ENCODE results near the gene TXN2. TPM values are rescaled to one million over a fixed set of nuclear protein-coding genes. Genes with fewer than 3 reads are reported as not detected.

Gene TXN2
- total and polyA plus RNA-seq, 2 experiments from 2014 or later = 23.0 to 50.3 TPM

GRCh38 chr22:36471341-36471821 lies 10.1 kb downstream of the TXN2 start:
- Histone ChIP-seq H3K27me3 (ENCODE audit: insufficient read depth) (no peaks in the 10 kb centered on the region), H3K4me1 (ENCODE audit: insufficient read depth) (no peaks in the 10 kb centered on the region), H3K36me3 (ENCODE audit: insufficient read depth) (no peaks in the 10 kb centered on the region), H3K27ac (ENCODE audit: low read depth) (no peak overlapping the region), H2AFZ (no peak overlapping the region), H3K4me2 (no peak overlapping the region), H3K4me3 (no peak overlapping the region), H3K9me2 (ENCODE audit: insufficient read depth) (no peaks in the 10 kb centered on the region), H3F3A (replicated peaks; ENCODE audit: low read depth) (no peaks in the 10 kb centered on the region), H3K79me2 (replicated peaks; ENCODE audit: insufficient read depth) (no peaks in the 10 kb centered on the region), H4K20me1 (replicated peaks; ENCODE audit: insufficient read depth) (no peaks in the 10 kb centered on the region)
- H3K36me3 Mint-ChIP-seq (ENCODE audit: low read depth) = peaks cover 19% of the 10 kb centered on the region
- no peak for DNase-seq (ENCODE audit: low spot score)
- H3K4me1 Mint-ChIP-seq = no peaks in the 10 kb centered on the region; the same call in 2 of the 3 replicates
- peaks cover 10% of the 10 kb centered on the region for H3K27me3 Mint-ChIP-seq (ENCODE audit: insufficient read depth, low read depth, poor library complexity)
- H3K4me3 Mint-ChIP-seq = no peak overlapping the region
- H3K27ac Mint-ChIP-seq = no peak overlapping the region
- no peaks in the 10 kb centered on the region for H3K9me3 Mint-ChIP-seq
- no peak for TF ChIP-seq STAT1 (IDR thresholded peaks at IDR 0.05; ENCODE audit: unreplicated experiment)
- TF ChIP-seq ZNF114 (CRISPR knock-in tag; IDR thresholded peaks at IDR 0.05) = no peak
- TF ChIP-seq EZH2phosphoT487 (IDR thresholded peaks at IDR 0.05; ENCODE audit: unreplicated experiment) = no peak
- no peak for TF ChIP-seq CREB1 (CRISPR knock-in tag; IDR thresholded peaks at IDR 0.05; ENCODE audit: low read depth)
- no peak for TF ChIP-seq JUNB (IDR thresholded peaks at IDR 0.05; ENCODE audit: unreplicated experiment)
- no peak for TF ChIP-seq REST (IDR thresholded peaks at IDR 0.05; ENCODE audit: unreplicated experiment)
- no peak for TF ChIP-seq EZH2 (IDR thresholded peaks at IDR 0.05; ENCODE audit: low read depth, unreplicated experiment)
- no peak for TF ChIP-seq CTCF (conservative IDR thresholded peaks at IDR 0.05; ENCODE audit: low read depth in 2 of 2)
- TF ChIP-seq NANOG (IDR thresholded peaks at IDR 0.05; ENCODE audit: borderline replicate concordance) = no peak
- TF ChIP-seq ETS1 (IDR thresholded peaks at IDR 0.05) = no peak
- no peak for TF ChIP-seq ZNF462 (CRISPR knock-in tag; IDR thresholded peaks at IDR 0.05)
- TF ChIP-seq POLR2AphosphoS5 (IDR thresholded peaks at IDR 0.05; ENCODE audit: low read depth) = no peak
- no peak for TF ChIP-seq ZNF331 (CRISPR knock-in tag; IDR thresholded peaks at IDR 0.05; ENCODE audit: low read depth)
- no peak for ATAC-seq

All from GM23338 (cell line).